GM18909 (cell line): ENCODE results near the gene CDCA5.
A peak's percentile ranks its signal among the peaks of the same experiment; 100 is the strongest.

Experiments used
- ATAC-seq: cut with Tn5 transposase; IDR thresholded peaks from one replicate; pipeline ENCODE4 v1.9.1; 2021; ENCODE audit warnings: mild to moderate bottlenecking; ENCODE audit not compliant: unreplicated experiment, poor library complexity

CDCA5 gene

GRCh38 chr11:65047581-65048422, 36.0 kb downstream of the CDCA5 start:
- ATAC-seq = no peak

- ATAC-seq = no peak
Observed at GRCh38 chr11:65045728-65046127, 38.1 kb downstream of the CDCA5 start.

- ATAC-seq = no peak
Observed at GRCh38 chr11:65045061-65045460, 38.8 kb downstream of the CDCA5 start.

GRCh38 chr11:65043881-65044501, 39.8 kb downstream of the CDCA5 start:
- ATAC-seq = no peak

- no peak for ATAC-seq
Observed at GRCh38 chr11:65042891-65043290, 40.9 kb downstream of the CDCA5 start.

GRCh38 chr11:65040847-65041622, 42.8 kb downstream of the CDCA5 start, which contains the start of gene SAC3D1:
Gene SAC3D1, plus strand, starts transcription at chr11:65041210. Its CDS starts 83 bp downstream, at chr11:65041293.
- ATAC-seq = peak; percentile 88

GRCh38 chr11:65040520-65040846, 43.4 kb downstream of the CDCA5 start:
- ATAC-seq = no peak

GRCh38 chr11:65036931-65037330, 46.9 kb downstream of the CDCA5 start:
- ATAC-seq = no peak

GRCh38 chr11:65035579-65035978, 48.3 kb downstream of the CDCA5 start:
- ATAC-seq = no peak

- no peak for ATAC-seq
Observed at GRCh38 chr11:65034423-65034822, 49.4 kb downstream of the CDCA5 start.

GRCh38 chr11:65032216-65032615, 51.6 kb downstream of the CDCA5 start:
- no peak for ATAC-seq
